Measurements from ENCODE around the gene CAPZB. TPM values are rescaled to one million over a fixed set of nuclear protein-coding genes. Genes with fewer than 3 reads are reported as not detected.

The CAPZB gene
- total RNA-seq, 1 experiment from 2014 or later: 348 TPM

- Mint-ChIP-seq H3K9me3 (no peaks in the 10 kb centered on the region), H3K27me3 (ENCODE audit: low read depth) (no peaks in the 10 kb centered on the region), H3K36me3 (ENCODE audit: insufficient read depth in 1 of 3, low read depth in 3 of 3) (peaks cover 2 to 25% (median 10%) of the 10 kb centered on the region in 3 experiments; a peak in 4 of 7 replicates), H3K27ac (peak overlapping the region in 2 of 3 experiments; percentile 37 to 47; a peak in 4 of 7 replicates), H3K4me3 (no peak overlapping the region), H3K4me1 (peaks cover 55 to 57% of the 10 kb centered on the region in 2 experiments)
- no peak overlapping the region for H3K18ac ChIP-seq (ENCODE audit: insufficient read length, low read depth, low read length)
- H3K4ac ChIP-seq (ENCODE audit: low read depth, low read length): no peak overlapping the region
- H2BK12ac ChIP-seq (ENCODE audit: insufficient read length, low read depth, low read length): no peak overlapping the region
- no peak overlapping the region for H4K5ac ChIP-seq (ENCODE audit: insufficient read length, low read depth, low read length)
- peaks cover 74% of the 10 kb centered on the region for H3K79me2 ChIP-seq (ENCODE audit: insufficient read depth, low read length)
- no peak overlapping the region for H3K56ac ChIP-seq (ENCODE audit: insufficient read length, low read depth, low read length)
- no peak for DNase-seq
- no peak overlapping the region for H3K14ac ChIP-seq (ENCODE audit: insufficient read depth, low read length)
- no peak for TF ChIP-seq CTCF (conservative IDR thresholded peaks at IDR 0.05)
- H3K27ac ChIP-seq (ENCODE audit: insufficient read length, low read depth, low read length): no peak overlapping the region
- WGBS (ENCODE audit: extremely low coverage, insufficient read length, low lambda C conversion rate): no CpG with 5 or more reads among the region's 5 CpGs
- H3K23ac ChIP-seq (ENCODE audit: insufficient read length, low read depth, low read length): no peak overlapping the region
- no peak overlapping the region for H3K4me2 ChIP-seq (ENCODE audit: insufficient read depth, insufficient read length, low read length)
- H3K4me1 ChIP-seq (ENCODE audit: insufficient read depth, low read length): peaks cover 2% of the 10 kb centered on the region; the same call in 1 of the 2 replicates
- H4K20me1 ChIP-seq (ENCODE audit: control insufficient read depth, insufficient read depth, insufficient read length): no peaks in the 10 kb centered on the region
- no peaks in the 10 kb centered on the region for H3K9me3 ChIP-seq (ENCODE audit: control insufficient read depth, low read depth, low read length)
- H4K91ac ChIP-seq (ENCODE audit: insufficient read length, low read depth, low read length): no peak overlapping the region
- no peak overlapping the region for H2BK120ac ChIP-seq (ENCODE audit: low read depth, low read length, poor library complexity, severe bottlenecking)
- H3K27me3 ChIP-seq (ENCODE audit: insufficient read depth, low read length): no peaks in the 10 kb centered on the region
- no peak overlapping the region for H2BK20ac ChIP-seq (ENCODE audit: low read depth, low read length, poor library complexity, severe bottlenecking)
- no peaks in the 10 kb centered on the region for H3K23me2 ChIP-seq (ENCODE audit: insufficient read length, low read depth, low read length, poor library complexity, severe bottlenecking)
- no peak overlapping the region for H2BK15ac ChIP-seq (ENCODE audit: low read depth, low read length)
- H3K79me1 ChIP-seq (ENCODE audit: insufficient read depth, low read depth, low read length, poor library complexity, severe bottlenecking): peaks cover 4% of the 10 kb centered on the region
- no peak overlapping the region for H2AK5ac ChIP-seq (ENCODE audit: insufficient read length, low read length)
- no peak overlapping the region for H3T11ph ChIP-seq (ENCODE audit: low read length)
- H2BK5ac ChIP-seq (ENCODE audit: insufficient read length, low read length): no peak overlapping the region
- H2AFZ ChIP-seq (ENCODE audit: low read length): no peak overlapping the region
- H3K9ac ChIP-seq (ENCODE audit: extremely low read depth, insufficient read length, low read length): no peak overlapping the region
- no peak overlapping the region for H4K8ac ChIP-seq (replicated peaks; ENCODE audit: insufficient read length, low read depth, low read length)
These were observed 13.2 kb downstream of the CAPZB start for GRCh38 chr1:19472174-19472573.

All from H9 (cell line).